Esophagus squamous epithelium (tissue), 5 donors: ENCODE results near the gene OPN3. TPM values are rescaled to one million over a fixed set of nuclear protein-coding genes. Genes with fewer than 3 reads are reported as not detected.

Experiments
- DNase-seq: peaks from one replicate; lab custom pipeline; 2025; lab: John Stamatoyannopoulos, UW
- H3K27ac ChIP-seq, 4 donors: fragments of 200-600 bp; sonication (generic); one replicate each; pipeline ENCODE4 v1.5.1; 2016 to 2019; ENCODE audit warnings: mild to moderate bottlenecking in 1 of 4
- H3K27me3 ChIP-seq, 4 donors: fragments of 200-600 bp; sonication (generic); 1 replicate in 3 of 4; 2 replicates in 1 of 4; pipeline versions ENCODE4 v1.5.1 to v1.6.0; 2017 to 2021; ENCODE audit warnings: antibody characterized with exemption in 1 of 4
- H3K36me3 ChIP-seq, 3 donors: fragments of 200-600 bp; sonication (generic); one replicate each; pipeline ENCODE4 v1.5.1; 2016 to 2019
- H3K4me1 ChIP-seq, 3 donors: fragments of 200-600 bp; sonication (generic); one replicate each; pipeline ENCODE4 v1.5.1; 2017 to 2019
- H3K4me3 ChIP-seq, 4 donors: fragments of 200-600 bp; sonication (generic); 1 replicate in 3 of 4; 2 replicates in 1 of 4; pipeline ENCODE4 v1.5.1; 2016 to 2019; ENCODE audit warnings: mild to moderate bottlenecking in 2 of 4, moderate library complexity in 1 of 4
- H3K9me3 ChIP-seq, 3 donors: fragments of 200-600 bp; sonication (generic); one replicate each; pipeline ENCODE4 v1.5.1; 2016 to 2019
- CTCF ChIP-seq, 6 experiments: fragments of 450-650 bp in 4 of 6; fragments of 200-600 bp in 2 of 6; sonication (generic) in 2 of 6; IDR thresholded peaks; one replicate each; pipeline ENCODE4 v1.5.1; 2016 to 2019; ENCODE audit warnings: antibody characterized with exemption in 6 of 6, mild to moderate bottlenecking in 4 of 6, moderate library complexity in 4 of 6
- POLR2A ChIP-seq, 4 donors: fragments of 450-650 bp; IDR thresholded peaks; one replicate each; pipeline ENCODE4 v1.6.1; 2017; ENCODE audit warnings: antibody characterized with exemption in 4 of 4, mild to moderate bottlenecking in 4 of 4, moderate library complexity in 3 of 4
- WGBS, 2 donors: methylation state at CpG; one replicate each; pipeline ENCODE4 v1.1.5; 2018; 5-methylcytosine and 5-hydroxymethylcytosine counted together
- intact Hi-C: fragments of 100-400 bp; cut with DNase I; formaldehyde crosslinking; loops from one replicate; pipeline ENCODE4 v1.15.0; 2022
- total RNA-seq, 4 donors: library from RNA; depleted of rRNA; stranded (reverse); fragments of >200 nt; gene quantifications; one replicate each; pipeline ENCODE4 v1.1.0, GENCODE V29; 2016
- donor health status: DM: yes; HTN: yes; CAD: no.

Gene OPN3
- total RNA-seq, 4 donors from 2014 or later = 16.9 to 23.8 (median 21.9) TPM

DNA sequence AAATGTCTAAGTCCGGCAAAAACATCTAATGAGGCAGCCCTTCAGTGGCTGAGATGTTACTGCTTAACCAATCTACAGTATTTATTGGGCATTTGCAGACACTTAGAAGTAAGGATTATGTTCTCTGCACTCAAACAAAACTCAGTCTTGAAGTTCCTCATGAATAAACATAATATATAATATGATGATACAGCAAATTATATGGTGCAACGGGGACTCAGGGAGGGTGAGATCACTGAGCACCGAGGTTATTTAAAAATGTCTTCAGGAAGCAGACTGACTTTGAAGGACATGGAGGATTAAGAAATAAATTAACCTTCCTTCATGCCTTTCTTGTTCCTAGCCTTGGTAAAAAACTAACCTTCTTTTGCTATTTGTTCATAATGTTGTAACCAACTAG, 39.8 kb upstream of the OPN3 start:
- Histone ChIP-seq H3K4me3 (no peak overlapping the region), H3K27me3 (no peaks in the 10 kb centered on the region), H3K36me3 (no peaks in the 10 kb centered on the region), H3K27ac (no peak overlapping the region), H3K9me3 (no peaks in the 10 kb centered on the region), H3K4me1 (no peaks in the 10 kb centered on the region)
- no peak for DNase-seq
- TF ChIP-seq POLR2A (IDR thresholded peaks at IDR 0.05) = no peak
- TF ChIP-seq CTCF (IDR thresholded peaks at IDR 0.05) = no peak
- whole genome bisulfite sequencing, 2 donors = 64 to 71% methylated on average over 3 of the region's 3 CpGs
- intact Hi-C loops = no loop called here

GRCh38 chr1:241679404-241679803, 39.2 kb upstream of the OPN3 start:
- intact Hi-C loops = no loop called here
- H3K36me3 ChIP-seq = no peaks in the 10 kb centered on the region
- no peaks in the 10 kb centered on the region for H3K27me3 ChIP-seq
- H3K27ac ChIP-seq = no peak overlapping the region
- H3K4me3 ChIP-seq = no peak overlapping the region
- DNase-seq = no peak
- no peaks in the 10 kb centered on the region for H3K9me3 ChIP-seq
- 34 to 61% methylated on average over 2 to 4 of the region's 4 CpGs for WGBS, 2 donors
- TF ChIP-seq CTCF (IDR thresholded peaks at IDR 0.05) (no peak), POLR2A (IDR thresholded peaks at IDR 0.05) (no peak)
- H3K4me1 ChIP-seq = no peaks in the 10 kb centered on the region

GRCh38 chr1:241678536-241678935, 38.4 kb upstream of the OPN3 start:
- no peak for TF ChIP-seq POLR2A (IDR thresholded peaks at IDR 0.05)
- TF ChIP-seq CTCF (IDR thresholded peaks at IDR 0.05) = no peak
- Histone ChIP-seq H3K4me3 (no peak overlapping the region), H3K27me3 (no peaks in the 10 kb centered on the region), H3K4me1 (no peaks in the 10 kb centered on the region), H3K9me3 (no peaks in the 10 kb centered on the region), H3K36me3 (no peaks in the 10 kb centered on the region), H3K27ac (no peak overlapping the region)
- no peak for DNase-seq
- intact Hi-C loops = no loop called here
- WGBS, 2 donors = 85% methylated on average over 2 of the region's 2 CpGs

DNA sequence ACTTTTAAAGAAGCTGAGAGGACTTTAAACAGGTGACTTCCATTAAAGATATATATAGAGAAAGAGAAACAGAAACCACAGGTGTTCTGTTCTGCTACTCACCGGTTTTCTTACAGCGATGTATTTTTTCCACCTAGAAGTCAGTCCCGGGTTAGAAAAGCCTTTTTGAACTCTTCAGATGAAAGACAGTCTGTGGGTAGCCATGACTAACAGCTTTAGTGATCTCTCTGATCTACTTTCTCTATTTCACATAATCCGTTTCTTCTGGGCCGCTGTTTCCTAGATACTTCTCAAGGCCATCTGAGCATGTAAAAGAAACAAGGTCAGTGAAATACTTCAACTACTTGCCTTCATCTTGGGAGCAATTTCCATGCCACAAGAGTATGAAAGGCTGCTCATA, 37.0 kb upstream of the OPN3 start:
- H3K9me3 ChIP-seq = no peaks in the 10 kb centered on the region
- intact Hi-C loops = no loop called here
- no peak overlapping the region for H3K4me3 ChIP-seq
- H3K36me3 ChIP-seq = no peaks in the 10 kb centered on the region
- no peak for DNase-seq
- H3K27me3 ChIP-seq = no peaks in the 10 kb centered on the region
- WGBS, 2 donors = 65 to 87% methylated on average over 5 of the region's 5 CpGs
- H3K27ac ChIP-seq = no peak overlapping the region
- H3K4me1 ChIP-seq = no peaks in the 10 kb centered on the region
- no peak for TF ChIP-seq POLR2A (IDR thresholded peaks at IDR 0.05)
- TF ChIP-seq CTCF (IDR thresholded peaks at IDR 0.05) = no peak

DNA sequence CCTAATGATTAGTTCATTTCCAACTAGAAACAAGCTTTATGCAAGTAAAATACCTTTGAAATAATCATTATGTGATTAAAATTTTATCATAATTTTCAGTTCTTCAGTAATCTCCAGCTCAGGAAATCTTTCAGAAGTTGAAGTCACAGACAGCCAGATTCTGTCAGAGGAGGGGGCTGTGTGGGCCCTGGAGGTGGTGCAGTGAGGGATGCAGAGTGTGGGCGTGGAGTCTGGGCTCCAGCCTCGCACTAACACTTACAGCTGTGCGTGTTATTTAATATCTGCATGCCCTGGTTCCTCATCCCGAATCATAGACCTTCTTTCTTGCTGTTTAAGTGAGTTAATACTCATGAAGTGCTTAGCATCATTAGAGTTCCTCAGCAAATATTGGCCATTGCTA, 35.8 kb upstream of the OPN3 start:
- no peak for DNase-seq
- WGBS, 2 donors = 70 to 84% methylated on average over 4 of the region's 4 CpGs
- H3K4me3 ChIP-seq = no peak overlapping the region
- no peaks in the 10 kb centered on the region for H3K9me3 ChIP-seq
- TF ChIP-seq POLR2A (IDR thresholded peaks at IDR 0.05) (no peak), CTCF (IDR thresholded peaks at IDR 0.05) (no peak)
- intact Hi-C loops = no loop called here
- no peaks in the 10 kb centered on the region for H3K27me3 ChIP-seq
- no peak overlapping the region for H3K27ac ChIP-seq
- no peaks in the 10 kb centered on the region for H3K4me1 ChIP-seq
- H3K36me3 ChIP-seq = no peaks in the 10 kb centered on the region
